Measurements from ENCODE around the gene TNRC6C. TPM values are rescaled to one million over a fixed set of nuclear protein-coding genes. Genes with fewer than 3 reads are reported as not detected.

The TNRC6C gene, protein sequence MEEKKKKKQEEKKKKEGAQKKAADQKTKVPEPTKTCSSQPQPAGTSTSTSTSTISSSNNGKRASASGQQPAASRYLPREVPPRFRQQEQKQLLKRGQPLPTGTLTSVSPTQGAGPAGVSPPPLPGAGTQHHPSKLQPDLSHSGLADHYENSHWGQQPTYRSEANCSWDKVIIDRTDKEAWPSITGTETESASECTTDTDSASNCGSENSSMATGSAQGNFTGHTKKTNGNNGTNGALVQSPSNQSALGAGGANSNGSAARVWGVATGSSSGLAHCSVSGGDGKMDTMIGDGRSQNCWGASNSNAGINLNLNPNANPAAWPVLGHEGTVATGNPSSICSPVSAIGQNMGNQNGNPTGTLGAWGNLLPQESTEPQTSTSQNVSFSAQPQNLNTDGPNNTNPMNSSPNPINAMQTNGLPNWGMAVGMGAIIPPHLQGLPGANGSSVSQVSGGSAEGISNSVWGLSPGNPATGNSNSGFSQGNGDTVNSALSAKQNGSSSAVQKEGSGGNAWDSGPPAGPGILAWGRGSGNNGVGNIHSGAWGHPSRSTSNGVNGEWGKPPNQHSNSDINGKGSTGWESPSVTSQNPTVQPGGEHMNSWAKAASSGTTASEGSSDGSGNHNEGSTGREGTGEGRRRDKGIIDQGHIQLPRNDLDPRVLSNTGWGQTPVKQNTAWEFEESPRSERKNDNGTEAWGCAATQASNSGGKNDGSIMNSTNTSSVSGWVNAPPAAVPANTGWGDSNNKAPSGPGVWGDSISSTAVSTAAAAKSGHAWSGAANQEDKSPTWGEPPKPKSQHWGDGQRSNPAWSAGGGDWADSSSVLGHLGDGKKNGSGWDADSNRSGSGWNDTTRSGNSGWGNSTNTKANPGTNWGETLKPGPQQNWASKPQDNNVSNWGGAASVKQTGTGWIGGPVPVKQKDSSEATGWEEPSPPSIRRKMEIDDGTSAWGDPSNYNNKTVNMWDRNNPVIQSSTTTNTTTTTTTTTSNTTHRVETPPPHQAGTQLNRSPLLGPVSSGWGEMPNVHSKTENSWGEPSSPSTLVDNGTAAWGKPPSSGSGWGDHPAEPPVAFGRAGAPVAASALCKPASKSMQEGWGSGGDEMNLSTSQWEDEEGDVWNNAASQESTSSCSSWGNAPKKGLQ (N-terminal part only)
- total RNA-seq (2011; cell fraction: chromatin; rRNA removed; ENCODE audit: low replicate concordance) = 13.1 and 18.3 TPM in 2 replicates
- total RNA-seq (2011; cell fraction: nucleolus; rRNA removed) = 5.5 and 8.3 TPM in 2 replicates
- total RNA-seq (2011; cell fraction: nucleoplasm; rRNA removed) = 8.8 and 10.2 TPM in 2 replicates
- total RNA-seq (2014; rRNA removed) = 1.4 and 2.4 TPM in 2 replicates
- 1.9 and 3.0 TPM in 2 replicates for total RNA-seq (2014; rRNA removed; fragmentation: Illumina TruSeq; extraction: Trizol)
- total RNA-seq (2015; rRNA removed; fragmentation: Illumina TruSeq; extraction: Trizol) = 2.6 and 2.8 TPM in 2 replicates
- 4.9 and 6.3 TPM in 2 replicates for total RNA-seq (2021)
- polyA plus RNA-seq (2011; rRNA removed) = 0.60 and 0.96 TPM in 2 replicates
- polyA plus RNA-seq (2011; cell fraction: cytosol; rRNA removed) = 0.28 and 0.45 TPM in 2 replicates
- 2.1 and 3.4 TPM in 2 replicates for polyA plus RNA-seq (2011; cell fraction: nucleus; rRNA removed)
- 1.5 and 2.4 TPM in 2 replicates for polyA plus RNA-seq (2012)
- 2.2 and 2.3 TPM in 2 replicates for polyA plus RNA-seq (2014; fragmentation: Illumina TruSeq; extraction: Trizol)
- polyA plus RNA-seq (2014; fragmentation: Nextera tagmentation; extraction: Ambion mirVana) = under 1 TPM; 0.20 to 0.30 TPM
- 0.81 and 2.5 TPM in 2 replicates for polyA plus RNA-seq (2014; rRNA removed)
- 3.2 and 4.1 TPM in 2 replicates for polyA minus RNA-seq (2011; rRNA and poly(A)+ RNA removed)
- polyA minus RNA-seq (2011; cell fraction: cytosol; rRNA and poly(A)+ RNA removed) = 0.86 and 1.5 TPM in 2 replicates
- 2.3 and 3.1 TPM in 2 replicates for polyA minus RNA-seq (2011; cell fraction: nucleus; rRNA and poly(A)+ RNA removed)
- Bru-seq, nascent RNA = percentile 59 among the genes with signal in this experiment
- BruChase-seq, experiment 1, labeled RNA remaining after a 2-hour chase = percentile 64 among the genes with signal in this experiment
- percentile 62 among the genes with signal in this experiment for BruChase-seq, experiment 2, labeled RNA remaining after a 6-hour chase
- long read RNA-seq, experiment 1, partial matches to known transcripts = 5 of 16 reads
- long read RNA-seq, experiment 1, other reads (novel, unspliced or antisense) = 11 of 16 reads
- long read RNA-seq, experiment 2, partial matches to known transcripts = 0 of 3 reads
- long read RNA-seq, experiment 2, other reads (novel, unspliced or antisense) = 3 of 3 reads
- long read RNA-seq, experiment 3, partial matches to known transcripts = 1 of 1 reads
- long read RNA-seq, experiment 3, other reads (novel, unspliced or antisense) = 0 of 1 reads

- H3K27me3 ChIP-seq (ENCODE audit: control insufficient read depth in 2 of 2, insufficient read depth in 2 of 2, low read length in 2 of 2) = peaks cover 37 to 48% of the 10 kb centered on the region in 2 experiments; a peak in 4 of 5 replicates
- in situ Hi-C loops (cut with MboI) (no loop called here), intact Hi-C loops (cut with micrococcal nuclease) (no loop called here)
- no peaks in the 10 kb centered on the region for H3K9me1 ChIP-seq (ENCODE audit: control insufficient read depth, insufficient read depth, low read length)
- H3K9me3 ChIP-seq (replicated peaks; ENCODE audit: control insufficient read depth, insufficient read depth, low read depth, low read length) = no peaks in the 10 kb centered on the region
- ChIA-PET POLR2A (interaction anchor here (0.6 to 1.5 kb wide), 17 partner anchors 10 to 790 kb away, joined by 3 to 9 read pairs (median 4); no protein-coding TSS in a partner anchor), CTCF (ENCODE audit: low intra/inter-chr PET ratio) (no interaction called here)
- peak; percentile 99 to 100 (median 99) for DNase-seq (ENCODE audit: extremely low read depth in 1 of 4, low spot score in 3 of 4)
- H3K27ac ChIP-seq (ENCODE audit: extremely low read depth, low read depth, low read length) = peak within 1 kb of the TSS; percentile 60; the same call in 1 of the 3 replicates
- TSS peak; percentile 57 for BruUV-seq (replicated peaks)
- H3K4me3 ChIP-seq = peak within 1 kb of the TSS; percentile 59
- H3K4me1 ChIP-seq (replicated peaks in 1 of 2; ENCODE audit: control insufficient read depth in 2 of 2, insufficient read depth in 2 of 2, low read length in 2 of 2) = peaks cover 15 to 19% of the 10 kb centered on the region in 2 experiments; a peak in 4 of 5 replicates
- WGBS (ENCODE audit: insufficient coverage, low coverage, missing lambda C conversion rate) = under 1% methylated on average over 66 of the region's 105 CpGs
- H3K36me3 ChIP-seq (ENCODE audit: control insufficient read depth, insufficient read depth, low read length) = no peaks in the 10 kb centered on the region
- H4K20me1 ChIP-seq (replicated peaks; ENCODE audit: control insufficient read depth, insufficient read depth, low read length) = peaks cover 16% of the 10 kb centered on the region
- peaks cover 28% of the 10 kb centered on the region for H3K79me2 ChIP-seq (ENCODE audit: control insufficient read depth, insufficient read depth, low read length)
- H2AFZ ChIP-seq (ENCODE audit: low read depth, low read length) = peak within 1 kb of the TSS; percentile 91
- ATAC-seq = peak; percentile 98
- peak within 1 kb of the TSS; percentile 74 for H3K4me2 ChIP-seq (ENCODE audit: insufficient read depth, low read length)
- FAIRE-seq = peak; percentile 82
- peak within 1 kb of the TSS; percentile 44 to 95 for H3K9ac ChIP-seq (ENCODE audit: insufficient read depth in 1 of 2, low read depth in 2 of 2, low read length in 2 of 2)
- peak; percentile 97 for TF ChIP-seq OTX1 (CRISPR knock-in tag; IDR thresholded peaks at IDR 0.05)
- peak; percentile 61 for TF ChIP-seq SMAD4 (CRISPR knock-in tag; conservative IDR thresholded peaks at IDR 0.05)
- TF ChIP-seq E2F3 (CRISPR knock-in tag; IDR thresholded peaks at IDR 0.05) = peak; percentile 78
- peak; percentile 75 for TF ChIP-seq ETV1 (tag; conservative IDR thresholded peaks at IDR 0.05; ENCODE audit: low read depth)
- 0 out of 2 replicates have a peak, but pooled peaks have one; percentile 41 for TF ChIP-seq ELF2 (CRISPR knock-in tag; IDR thresholded peaks at IDR 0.05)
- TF ChIP-seq DMBX1 (CRISPR knock-in tag; IDR thresholded peaks at IDR 0.05; ENCODE audit: borderline replicate concordance) = peak; percentile 14; the same call in 1 of the 2 replicates
- peak; percentile 47 for TF ChIP-seq SOX6 (IDR thresholded peaks at IDR 0.05)
- 0 out of 2 replicates have a peak, but pooled peaks have one; percentile 61 for TF ChIP-seq ARID3B (CRISPR knock-in tag; IDR thresholded peaks at IDR 0.05; ENCODE audit: borderline replicate concordance)
- peak; percentile 99 for TF ChIP-seq POLR2A (conservative IDR thresholded peaks at IDR 0.05)
- peak in 1 of 2 experiments; percentile 21; a peak in 1 of 4 replicates for TF ChIP-seq CSDE1 (IDR thresholded peaks at IDR 0.05)
These were observed at the start of gene TNRC6C for GRCh38 chr17:77957857-77958715. TNRC6C (plus strand) TSS chr17:77958703; CDS start chr17:78004207, 45,504 bp downstream.
